WTC11 (cell line): Measurements from ENCODE around the gene ITGAV.

Source experiments
- ELF4 ChIP-seq: sonication (generic); formaldehyde crosslinking; IDR thresholded peaks from 2 replicates; pipeline ENCODE4 v1.8.1; 2022; ENCODE audit warnings: low read depth, mild to moderate bottlenecking, moderate library complexity, missing genetic modification reagents
- GABPB1 ChIP-seq: sonication (generic); formaldehyde crosslinking; IDR thresholded peaks from 2 replicates; pipeline ENCODE4 v1.8.1; 2023; ENCODE audit warnings: mild to moderate bottlenecking, missing genetic modification reagents
- GRHL2 ChIP-seq: fragments of 250-450 bp; sonication (Bioruptor Pico); IDR thresholded peaks from 2 replicates; pipeline ENCODE4 v1.8.0; 2022; ENCODE audit warnings: mild to moderate bottlenecking, moderate library complexity; ENCODE audit not compliant: insufficient replicate concordance, severe bottlenecking
- NR2C2 ChIP-seq: sonication (generic); formaldehyde crosslinking; IDR thresholded peaks from 2 replicates; pipeline ENCODE4 v1.8.0; 2022; ENCODE audit warnings: mild to moderate bottlenecking, missing genetic modification reagents
- NR3C1 ChIP-seq: sonication (generic); formaldehyde crosslinking; conservative IDR thresholded peaks from 2 replicates; pipeline ENCODE4 v1.8.1; 2023; ENCODE audit warnings: low read depth, mild to moderate bottlenecking, missing genetic modification reagents
- TCF7 ChIP-seq: sonication (generic); formaldehyde crosslinking; IDR thresholded peaks from 2 replicates; pipeline ENCODE4 v1.8.0; 2022; ENCODE audit warnings: mild to moderate bottlenecking, low read depth, missing genetic modification reagents, moderate library complexity
- TF ChIP-seq, protein P1 (sequence below): fragments of 200-600 bp; IDR thresholded peaks from 2 replicates; pipeline ENCODE4 v1.8.0; 2022; ENCODE audit warnings: antibody characterized with exemption
- TF ChIP-seq, protein P2 (sequence below): sonication (generic); formaldehyde crosslinking; IDR thresholded peaks from 2 replicates; pipeline ENCODE4 v1.8.1; 2023; ENCODE audit warnings: mild to moderate bottlenecking, missing genetic modification reagents, moderate library complexity
- TF ChIP-seq, protein P3 (sequence below): sonication (generic); formaldehyde crosslinking; IDR thresholded peaks from 2 replicates; pipeline ENCODE4 v1.8.1; 2023; ENCODE audit warnings: mild to moderate bottlenecking, missing genetic modification reagents, borderline replicate concordance
- TF ChIP-seq, protein P4 (sequence below): sonication (generic); formaldehyde crosslinking; IDR thresholded peaks from 2 replicates; pipeline ENCODE4 v1.8.0; 2022; ENCODE audit warnings: mild to moderate bottlenecking, missing genetic modification reagents
- TF ChIP-seq, protein P5 (sequence below): sonication (generic); formaldehyde crosslinking; IDR thresholded peaks from 2 replicates; pipeline ENCODE4 v1.8.1; 2022; ENCODE audit warnings: low read depth, mild to moderate bottlenecking, moderate library complexity, missing genetic modification reagents, borderline replicate concordance
- TF ChIP-seq, protein P6 (sequence below): sonication (generic); formaldehyde crosslinking; IDR thresholded peaks from 2 replicates; pipeline ENCODE4 v1.8.1; 2022; ENCODE audit warnings: mild to moderate bottlenecking, missing genetic modification reagents, moderate library complexity, borderline replicate concordance

DNA sequence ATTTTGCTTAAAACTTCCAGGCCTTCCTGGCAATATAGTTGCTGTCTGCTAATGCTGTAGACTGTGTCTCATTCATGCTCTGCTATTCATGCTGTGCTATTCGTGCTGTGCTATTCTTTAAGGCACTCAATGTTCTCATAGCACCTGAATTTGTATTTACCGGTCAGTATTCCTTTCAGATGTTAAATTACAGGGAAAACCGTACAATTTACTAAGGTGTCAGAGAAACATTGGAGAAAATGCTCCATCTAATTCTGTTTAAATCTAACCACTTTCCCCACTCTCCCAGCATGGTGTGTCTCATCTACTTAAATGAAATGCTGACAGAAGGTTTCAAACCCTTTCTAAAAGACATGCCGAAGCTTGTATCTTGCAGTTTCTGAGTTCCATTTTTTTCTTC lies 129.0 kb downstream of the ITGAV start:
- TF ChIP-seq, protein P1, sequence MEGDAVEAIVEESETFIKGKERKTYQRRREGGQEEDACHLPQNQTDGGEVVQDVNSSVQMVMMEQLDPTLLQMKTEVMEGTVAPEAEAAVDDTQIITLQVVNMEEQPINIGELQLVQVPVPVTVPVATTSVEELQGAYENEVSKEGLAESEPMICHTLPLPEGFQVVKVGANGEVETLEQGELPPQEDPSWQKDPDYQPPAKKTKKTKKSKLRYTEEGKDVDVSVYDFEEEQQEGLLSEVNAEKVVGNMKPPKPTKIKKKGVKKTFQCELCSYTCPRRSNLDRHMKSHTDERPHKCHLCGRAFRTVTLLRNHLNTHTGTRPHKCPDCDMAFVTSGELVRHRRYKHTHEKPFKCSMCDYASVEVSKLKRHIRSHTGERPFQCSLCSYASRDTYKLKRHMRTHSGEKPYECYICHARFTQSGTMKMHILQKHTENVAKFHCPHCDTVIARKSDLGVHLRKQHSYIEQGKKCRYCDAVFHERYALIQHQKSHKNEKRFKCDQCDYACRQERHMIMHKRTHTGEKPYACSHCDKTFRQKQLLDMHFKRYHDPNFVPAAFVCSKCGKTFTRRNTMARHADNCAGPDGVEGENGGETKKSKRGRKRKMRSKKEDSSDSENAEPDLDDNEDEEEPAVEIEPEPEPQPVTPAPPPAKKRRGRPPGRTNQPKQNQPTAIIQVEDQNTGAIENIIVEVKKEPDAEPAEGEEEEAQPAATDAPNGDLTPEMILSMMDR = no peak
- TF ChIP-seq, protein P2, sequence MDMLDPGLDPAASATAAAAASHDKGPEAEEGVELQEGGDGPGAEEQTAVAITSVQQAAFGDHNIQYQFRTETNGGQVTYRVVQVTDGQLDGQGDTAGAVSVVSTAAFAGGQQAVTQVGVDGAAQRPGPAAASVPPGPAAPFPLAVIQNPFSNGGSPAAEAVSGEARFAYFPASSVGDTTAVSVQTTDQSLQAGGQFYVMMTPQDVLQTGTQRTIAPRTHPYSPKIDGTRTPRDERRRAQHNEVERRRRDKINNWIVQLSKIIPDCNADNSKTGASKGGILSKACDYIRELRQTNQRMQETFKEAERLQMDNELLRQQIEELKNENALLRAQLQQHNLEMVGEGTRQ = no peak
- TF ChIP-seq GABPB1 (CRISPR knock-in tag) = no peak
- no peak for TF ChIP-seq TCF7
- TF ChIP-seq, protein P3, sequence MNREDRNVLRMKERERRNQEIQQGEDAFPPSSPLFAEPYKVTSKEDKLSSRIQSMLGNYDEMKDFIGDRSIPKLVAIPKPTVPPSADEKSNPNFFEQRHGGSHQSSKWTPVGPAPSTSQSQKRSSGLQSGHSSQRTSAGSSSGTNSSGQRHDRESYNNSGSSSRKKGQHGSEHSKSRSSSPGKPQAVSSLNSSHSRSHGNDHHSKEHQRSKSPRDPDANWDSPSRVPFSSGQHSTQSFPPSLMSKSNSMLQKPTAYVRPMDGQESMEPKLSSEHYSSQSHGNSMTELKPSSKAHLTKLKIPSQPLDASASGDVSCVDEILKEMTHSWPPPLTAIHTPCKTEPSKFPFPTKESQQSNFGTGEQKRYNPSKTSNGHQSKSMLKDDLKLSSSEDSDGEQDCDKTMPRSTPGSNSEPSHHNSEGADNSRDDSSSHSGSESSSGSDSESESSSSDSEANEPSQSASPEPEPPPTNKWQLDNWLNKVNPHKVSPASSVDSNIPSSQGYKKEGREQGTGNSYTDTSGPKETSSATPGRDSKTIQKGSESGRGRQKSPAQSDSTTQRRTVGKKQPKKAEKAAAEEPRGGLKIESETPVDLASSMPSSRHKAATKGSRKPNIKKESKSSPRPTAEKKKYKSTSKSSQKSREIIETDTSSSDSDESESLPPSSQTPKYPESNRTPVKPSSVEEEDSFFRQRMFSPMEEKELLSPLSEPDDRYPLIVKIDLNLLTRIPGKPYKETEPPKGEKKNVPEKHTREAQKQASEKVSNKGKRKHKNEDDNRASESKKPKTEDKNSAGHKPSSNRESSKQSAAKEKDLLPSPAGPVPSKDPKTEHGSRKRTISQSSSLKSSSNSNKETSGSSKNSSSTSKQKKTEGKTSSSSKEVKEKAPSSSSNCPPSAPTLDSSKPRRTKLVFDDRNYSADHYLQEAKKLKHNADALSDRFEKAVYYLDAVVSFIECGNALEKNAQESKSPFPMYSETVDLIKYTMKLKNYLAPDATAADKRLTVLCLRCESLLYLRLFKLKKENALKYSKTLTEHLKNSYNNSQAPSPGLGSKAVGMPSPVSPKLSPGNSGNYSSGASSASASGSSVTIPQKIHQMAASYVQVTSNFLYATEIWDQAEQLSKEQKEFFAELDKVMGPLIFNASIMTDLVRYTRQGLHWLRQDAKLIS (CRISPR knock-in tag) = no peak
- TF ChIP-seq NR2C2 (CRISPR knock-in tag) = no peak
- no peak for TF ChIP-seq NR3C1
- TF ChIP-seq, protein P4, sequence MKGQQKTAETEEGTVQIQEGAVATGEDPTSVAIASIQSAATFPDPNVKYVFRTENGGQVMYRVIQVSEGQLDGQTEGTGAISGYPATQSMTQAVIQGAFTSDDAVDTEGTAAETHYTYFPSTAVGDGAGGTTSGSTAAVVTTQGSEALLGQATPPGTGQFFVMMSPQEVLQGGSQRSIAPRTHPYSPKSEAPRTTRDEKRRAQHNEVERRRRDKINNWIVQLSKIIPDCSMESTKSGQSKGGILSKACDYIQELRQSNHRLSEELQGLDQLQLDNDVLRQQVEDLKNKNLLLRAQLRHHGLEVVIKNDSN (CRISPR knock-in tag) = no peak
- no peak for TF ChIP-seq GRHL2 (CRISPR knock-in tag)
- TF ChIP-seq, protein P5, sequence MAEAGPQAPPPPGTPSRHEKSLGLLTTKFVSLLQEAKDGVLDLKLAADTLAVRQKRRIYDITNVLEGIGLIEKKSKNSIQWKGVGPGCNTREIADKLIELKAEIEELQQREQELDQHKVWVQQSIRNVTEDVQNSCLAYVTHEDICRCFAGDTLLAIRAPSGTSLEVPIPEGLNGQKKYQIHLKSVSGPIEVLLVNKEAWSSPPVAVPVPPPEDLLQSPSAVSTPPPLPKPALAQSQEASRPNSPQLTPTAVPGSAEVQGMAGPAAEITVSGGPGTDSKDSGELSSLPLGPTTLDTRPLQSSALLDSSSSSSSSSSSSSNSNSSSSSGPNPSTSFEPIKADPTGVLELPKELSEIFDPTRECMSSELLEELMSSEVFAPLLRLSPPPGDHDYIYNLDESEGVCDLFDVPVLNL (CRISPR knock-in tag) = no peak
- no peak for TF ChIP-seq ELF4 (CRISPR knock-in tag)
- TF ChIP-seq, protein P6, sequence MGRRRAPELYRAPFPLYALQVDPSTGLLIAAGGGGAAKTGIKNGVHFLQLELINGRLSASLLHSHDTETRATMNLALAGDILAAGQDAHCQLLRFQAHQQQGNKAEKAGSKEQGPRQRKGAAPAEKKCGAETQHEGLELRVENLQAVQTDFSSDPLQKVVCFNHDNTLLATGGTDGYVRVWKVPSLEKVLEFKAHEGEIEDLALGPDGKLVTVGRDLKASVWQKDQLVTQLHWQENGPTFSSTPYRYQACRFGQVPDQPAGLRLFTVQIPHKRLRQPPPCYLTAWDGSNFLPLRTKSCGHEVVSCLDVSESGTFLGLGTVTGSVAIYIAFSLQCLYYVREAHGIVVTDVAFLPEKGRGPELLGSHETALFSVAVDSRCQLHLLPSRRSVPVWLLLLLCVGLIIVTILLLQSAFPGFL (CRISPR knock-in tag) = no peak
